Measurements from ENCODE around the gene USP46. TPM values are rescaled to one million over a fixed set of nuclear protein-coding genes. Genes with fewer than 3 reads are reported as not detected.

USP46 gene
- total and polyA plus RNA-seq, 2 of the 4 experiments (the other 2 are of a cell fraction), result 9.3 to 15.4 TPM

GRCh38 chr4:52684896-52685295 lies 25.8 kb upstream of the USP46 start:
- ATAC-seq (ENCODE audit: low read depth) (no peak), DNase-seq (no peak)
- H2BK20ac ChIP-seq (ENCODE audit: low read depth, low read length), result no peak overlapping the region
- H3K56ac ChIP-seq (ENCODE audit: extremely low read depth, insufficient read depth, low read length), result no peak overlapping the region
- H3K18ac ChIP-seq (ENCODE audit: low read depth, low read length), result no peak overlapping the region
- H3K4me1 ChIP-seq (ENCODE audit: control insufficient read depth, insufficient read depth, low read length), result no peaks in the 10 kb centered on the region
- H3K27ac ChIP-seq (ENCODE audit: insufficient read depth, low read length), result no peak overlapping the region
- no peaks in the 10 kb centered on the region for H4K20me1 ChIP-seq (ENCODE audit: insufficient read depth, low read length)
- no peaks in the 10 kb centered on the region for H3K9me1 ChIP-seq (ENCODE audit: insufficient read depth, low read length)
- in situ Hi-C loops (cut with MboI; ENCODE audit: low sequenced_read_pairs) (no loop called here), intact Hi-C loops (cut with micrococcal nuclease) (loop anchor here (10.0 kb wide), 1 partner anchor 280 kb away; no protein-coding TSS in a partner anchor), dilution Hi-C loops (cut with HindIII; ENCODE audit: low sequenced_read_pairs, unreplicated experiment) (no loop called here)
- H3K9me3 ChIP-seq (ENCODE audit: control insufficient read depth, insufficient read depth, low read length), result no peaks in the 10 kb centered on the region
- no peak overlapping the region for H2BK15ac ChIP-seq (ENCODE audit: low read depth, low read length)
- POLR2A ChIA-PET (ENCODE audit: unreplicated experiment), result no interaction called here
- CTCF ChIA-PET, result interaction anchor here (1.7 kb wide), 1 partner anchor 10 kb away, joined by 4 read pairs; no protein-coding TSS in a partner anchor
- H3K36me3 ChIP-seq (ENCODE audit: control insufficient read depth, insufficient read depth, low read length), result no peaks in the 10 kb centered on the region
- no peak overlapping the region for H3K23ac ChIP-seq (ENCODE audit: low read depth, low read length)
- no peak overlapping the region for H4K91ac ChIP-seq (ENCODE audit: insufficient read depth, low read depth, low read length)
- no peak overlapping the region for H3K9ac ChIP-seq (ENCODE audit: low read depth, low read length)
- no peaks in the 10 kb centered on the region for H3K79me1 ChIP-seq (ENCODE audit: low read depth in 1 of 2, low read length in 2 of 2)
- H4K8ac ChIP-seq (ENCODE audit: low read depth in 2 of 2, low read length in 2 of 2), result no peak overlapping the region
- no TSS peak for BruUV-seq (replicated peaks)
- no peak overlapping the region for H2AK5ac ChIP-seq (ENCODE audit: low read depth, low read length)
- no peak overlapping the region for H2AFZ ChIP-seq (replicated peaks; ENCODE audit: low read length, poor library complexity)
- H3K4me3 ChIP-seq (ENCODE audit: insufficient read depth, low read depth, low read length), result no peak overlapping the region
- H2BK120ac ChIP-seq (ENCODE audit: low read depth, low read length), result no peak overlapping the region
- no peaks in the 10 kb centered on the region; the same call in none of the 2 replicates for H3K27me3 ChIP-seq (ENCODE audit: control insufficient read depth, insufficient read depth, low read length)
- H2BK5ac ChIP-seq (ENCODE audit: low read depth, low read length, poor library complexity, severe bottlenecking), result no peak overlapping the region
- H2AK9ac ChIP-seq (replicated peaks; ENCODE audit: low read depth, low read length, poor library complexity), result no peak overlapping the region
- no peak overlapping the region for H3K14ac ChIP-seq (replicated peaks; ENCODE audit: low read depth, low read length)
- no peak overlapping the region for H3K4ac ChIP-seq (ENCODE audit: low read depth, low read length)
- no peak overlapping the region for H3K4me2 ChIP-seq (ENCODE audit: low read depth, low read length)
- no peak for TF ChIP-seq MAZ (IDR thresholded peaks at IDR 0.05; ENCODE audit: borderline replicate concordance, low read depth, low read length)
- no peak for TF ChIP-seq SMC3 (IDR thresholded peaks at IDR 0.05; ENCODE audit: low read depth, low read length)
- TF ChIP-seq, protein P1, sequence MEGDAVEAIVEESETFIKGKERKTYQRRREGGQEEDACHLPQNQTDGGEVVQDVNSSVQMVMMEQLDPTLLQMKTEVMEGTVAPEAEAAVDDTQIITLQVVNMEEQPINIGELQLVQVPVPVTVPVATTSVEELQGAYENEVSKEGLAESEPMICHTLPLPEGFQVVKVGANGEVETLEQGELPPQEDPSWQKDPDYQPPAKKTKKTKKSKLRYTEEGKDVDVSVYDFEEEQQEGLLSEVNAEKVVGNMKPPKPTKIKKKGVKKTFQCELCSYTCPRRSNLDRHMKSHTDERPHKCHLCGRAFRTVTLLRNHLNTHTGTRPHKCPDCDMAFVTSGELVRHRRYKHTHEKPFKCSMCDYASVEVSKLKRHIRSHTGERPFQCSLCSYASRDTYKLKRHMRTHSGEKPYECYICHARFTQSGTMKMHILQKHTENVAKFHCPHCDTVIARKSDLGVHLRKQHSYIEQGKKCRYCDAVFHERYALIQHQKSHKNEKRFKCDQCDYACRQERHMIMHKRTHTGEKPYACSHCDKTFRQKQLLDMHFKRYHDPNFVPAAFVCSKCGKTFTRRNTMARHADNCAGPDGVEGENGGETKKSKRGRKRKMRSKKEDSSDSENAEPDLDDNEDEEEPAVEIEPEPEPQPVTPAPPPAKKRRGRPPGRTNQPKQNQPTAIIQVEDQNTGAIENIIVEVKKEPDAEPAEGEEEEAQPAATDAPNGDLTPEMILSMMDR (conservative IDR thresholded peaks at IDR 0.05; ENCODE audit: low read depth, low read length), result no peak
- no peak for TF ChIP-seq MAFK (IDR thresholded peaks at IDR 0.05; ENCODE audit: low read depth, low read length)
- TF ChIP-seq FOS (IDR thresholded peaks at IDR 0.05; ENCODE audit: low read depth, low read length), result no peak
- WGBS, 2 experiments (ENCODE audit: extremely low coverage in 2 of 2, insufficient read length in 1 of 2), result no CpG with 5 or more reads among the region's 1 CpG
- no peak overlapping the region for H4K5ac ChIP-seq (ENCODE audit: low read depth, low read length)
